HG03558 (cell line): ENCODE results near the gene ZNF79.

ENCODE experiments used
- ATAC-seq: cut with Tn5 transposase; IDR thresholded peaks from one replicate; pipeline ENCODE4 v1.9.1; 2021; ENCODE audit warnings: moderate number of reproducible peaks; ENCODE audit not compliant: unreplicated experiment; ENCODE audit errors: extremely low read depth

Gene ZNF79

DNA sequence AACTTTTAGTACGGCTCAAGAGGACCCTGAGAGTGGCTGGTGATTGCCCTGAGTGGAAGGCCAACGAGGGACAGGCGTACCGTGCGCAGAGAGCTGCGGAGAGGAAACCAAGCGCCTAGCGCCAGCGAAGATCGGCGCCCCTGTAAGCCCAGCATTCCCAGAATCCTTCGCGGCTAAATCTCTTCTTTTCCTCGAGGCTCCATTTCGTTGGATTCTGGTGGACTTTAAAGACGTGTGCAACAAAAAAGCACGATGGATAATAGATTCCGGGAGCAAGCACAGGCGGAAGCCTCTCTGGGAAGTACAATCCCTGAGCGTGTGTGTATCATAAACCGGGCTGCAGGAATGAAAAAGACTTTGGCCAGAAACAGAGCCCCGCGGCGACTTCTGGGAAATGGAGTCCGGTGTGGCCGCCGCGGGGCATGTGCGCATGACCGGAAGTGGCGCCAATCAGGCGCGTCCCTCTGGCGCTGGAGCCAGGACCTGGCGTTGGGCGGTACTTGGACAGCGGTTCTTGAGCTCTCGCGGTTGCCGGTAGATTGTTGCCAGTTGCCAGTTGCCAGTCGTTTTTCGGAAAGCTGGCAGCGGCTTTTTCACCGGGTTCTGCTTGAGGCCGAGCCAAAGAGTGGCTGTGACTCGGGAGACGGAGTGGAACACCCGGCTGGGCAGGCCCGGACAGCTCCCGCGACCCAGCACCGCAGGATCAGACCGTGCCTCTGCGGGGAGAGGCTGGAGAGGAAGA is at the start of gene ZNF79:
Gene ZNF79, plus strand, starts transcription at position 449 of the 742 bp plus-strand sequence. CDS start 406 bp downstream, outside the sequence.
- peak; percentile 53 for ATAC-seq

GRCh38 chr9:127380479-127380878 is 43.7 kb upstream of the ZNF79 start:
- no peak for ATAC-seq

DNA sequence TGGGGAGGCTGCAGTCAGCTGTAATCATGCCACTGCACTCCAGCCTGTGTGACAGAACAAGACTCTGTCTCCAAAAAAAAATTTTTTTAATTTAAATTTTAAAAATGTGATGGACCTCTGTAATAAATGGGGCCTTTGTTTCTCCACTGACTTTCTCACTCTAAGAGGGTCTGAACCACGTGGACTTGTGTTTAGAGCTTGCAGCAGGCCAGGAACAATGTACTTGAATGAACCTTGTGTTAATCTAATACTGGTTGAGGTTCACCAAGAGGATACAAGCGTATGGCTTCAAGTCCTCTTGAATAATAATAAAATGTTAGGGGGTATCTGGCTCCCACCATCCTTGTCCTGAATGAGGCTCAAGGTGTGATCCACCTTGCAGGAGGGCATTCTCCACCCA is 41.6 kb upstream of the ZNF79 start:
- no peak for ATAC-seq

DNA sequence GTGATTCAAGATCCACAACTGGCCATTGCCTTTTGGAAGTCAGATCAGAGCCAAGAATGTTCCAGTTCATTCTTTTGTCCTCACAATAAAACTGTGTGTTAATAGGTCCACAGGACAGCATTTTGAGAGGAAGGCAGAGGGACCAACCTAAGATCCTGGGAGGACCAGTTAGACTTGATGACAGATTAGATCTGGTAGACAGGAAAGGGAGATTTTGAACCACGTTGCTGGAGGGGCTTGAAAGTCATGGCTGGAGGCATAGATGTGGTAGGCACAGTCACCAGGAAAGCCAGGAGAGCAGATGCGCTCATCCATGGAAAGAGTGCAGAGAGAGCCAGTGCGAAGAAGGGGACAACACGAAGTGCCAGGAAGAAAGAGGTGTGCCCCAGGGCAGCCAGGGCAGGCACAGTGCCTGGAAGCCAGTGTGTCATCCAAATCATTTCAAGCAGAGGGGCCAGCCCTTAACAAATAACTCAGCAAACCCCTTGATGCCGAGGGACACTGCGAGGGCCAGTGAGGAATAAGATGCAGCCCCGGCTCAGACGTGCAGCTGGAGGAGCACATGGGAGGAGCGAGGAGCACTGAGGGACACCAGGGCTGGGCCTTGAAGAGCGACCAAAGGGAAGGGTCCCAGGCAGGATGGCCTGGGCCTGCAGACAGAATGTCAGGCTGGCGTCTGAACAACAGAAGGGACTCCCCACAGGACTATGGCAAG is 40.0 kb upstream of the ZNF79 start:
- ATAC-seq: no peak

GRCh38 chr9:127384901-127385300 is 39.3 kb upstream of the ZNF79 start:
- ATAC-seq: no peak

DNA sequence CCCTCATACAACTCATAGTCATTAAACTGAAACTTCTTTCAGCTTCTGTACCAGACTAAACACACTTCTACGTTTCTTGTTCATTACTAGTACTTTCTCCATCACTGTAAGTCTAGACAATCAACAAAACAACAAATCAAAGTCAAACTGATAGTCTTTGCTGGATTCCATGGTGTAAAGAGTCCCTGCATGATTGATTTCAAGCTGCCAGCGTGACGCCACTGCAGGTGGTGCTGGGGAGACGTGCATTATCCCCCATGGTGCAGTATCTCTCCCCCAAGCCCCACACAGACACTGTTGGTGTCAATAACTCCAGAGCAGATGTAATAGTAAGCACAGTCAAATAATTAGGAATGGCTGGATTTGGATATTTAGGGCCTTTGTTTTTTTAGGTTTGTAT is 37.9 kb upstream of the ZNF79 start:
- ATAC-seq: no peak

GRCh38 chr9:127386981-127387380 is 37.2 kb upstream of the ZNF79 start:
- ATAC-seq: no peak

- ATAC-seq: peak; percentile 68
Observed at GRCh38 chr9:127388037-127388855, 35.9 kb upstream of the ZNF79 start.

GRCh38 chr9:127388856-127389238 is 35.3 kb upstream of the ZNF79 start:
- ATAC-seq: no peak

- ATAC-seq: no peak
Observed at GRCh38 chr9:127389381-127390247, 34.6 kb upstream of the ZNF79 start.

DNA sequence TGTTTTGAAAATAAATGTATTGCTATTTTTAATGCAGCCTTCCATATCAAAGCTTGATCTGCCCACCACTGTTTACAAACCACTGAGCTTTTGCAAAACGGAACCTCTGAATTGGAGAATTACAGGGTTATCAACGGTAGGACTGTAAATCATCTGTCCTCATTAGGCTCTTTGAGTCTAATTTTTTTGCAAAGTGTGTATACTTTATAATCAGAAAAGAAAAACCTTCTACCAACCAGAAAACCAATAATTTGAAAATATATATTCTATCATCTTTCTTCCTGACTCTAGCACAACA is 34.0 kb upstream of the ZNF79 start:
- ATAC-seq: no peak

- ATAC-seq: no peak
Observed at GRCh38 chr9:127390563-127390962, 33.6 kb upstream of the ZNF79 start.

- ATAC-seq: no peak
Observed at GRCh38 chr9:127392166-127392565, 32.0 kb upstream of the ZNF79 start.

GRCh38 chr9:127392976-127393375 is 31.2 kb upstream of the ZNF79 start:
- ATAC-seq: no peak

DNA sequence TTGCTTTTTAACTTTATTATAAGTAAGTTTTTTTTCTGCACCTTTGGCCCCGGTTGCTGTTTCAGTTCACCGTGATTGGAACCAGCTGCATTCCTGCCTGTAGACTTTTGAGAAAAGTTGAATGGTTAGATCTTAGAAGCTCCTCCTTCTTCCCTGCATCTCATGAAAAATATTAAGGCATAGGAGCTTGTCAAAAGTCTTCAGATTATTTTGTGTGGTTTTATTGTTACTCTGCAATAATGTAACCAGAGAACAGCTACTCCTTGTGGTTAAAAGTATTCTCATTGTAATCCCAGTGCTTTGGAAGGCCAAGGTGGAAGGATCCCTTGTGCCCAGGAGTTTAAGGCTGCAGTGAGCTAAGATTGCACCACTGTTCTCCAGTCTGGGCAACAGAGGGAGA is 30.5 kb upstream of the ZNF79 start:
- ATAC-seq: no peak

- ATAC-seq: no peak
Observed at GRCh38 chr9:127395497-127396252, 28.5 kb upstream of the ZNF79 start.

DNA sequence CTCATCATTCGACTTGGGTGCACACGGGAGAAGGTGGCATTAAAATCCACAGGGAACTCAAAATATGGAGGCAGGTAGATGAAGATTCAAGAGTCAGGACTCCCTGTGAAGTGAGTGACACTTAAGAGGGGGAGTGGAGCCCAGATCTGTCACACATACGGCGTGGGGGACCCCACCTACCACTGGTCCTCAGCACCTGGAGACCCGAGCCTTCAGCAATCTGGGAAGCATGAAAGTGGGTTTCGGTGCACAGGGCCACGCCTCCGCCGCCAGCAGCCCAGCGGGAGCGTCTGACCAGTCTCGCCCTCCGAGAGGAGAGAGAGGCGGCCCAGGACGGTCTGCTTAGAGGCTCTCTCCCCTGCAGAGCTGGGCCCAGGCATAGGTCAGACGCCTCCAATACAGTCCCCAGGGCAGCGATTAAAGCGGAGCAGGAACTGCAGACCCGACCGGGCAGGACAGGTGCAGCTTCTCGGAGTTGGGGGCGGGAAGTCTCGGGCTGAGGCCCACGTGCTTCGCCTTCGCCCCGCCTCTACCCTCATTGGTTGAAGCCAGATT is 27.9 kb upstream of the ZNF79 start:
- ATAC-seq: no peak

DNA sequence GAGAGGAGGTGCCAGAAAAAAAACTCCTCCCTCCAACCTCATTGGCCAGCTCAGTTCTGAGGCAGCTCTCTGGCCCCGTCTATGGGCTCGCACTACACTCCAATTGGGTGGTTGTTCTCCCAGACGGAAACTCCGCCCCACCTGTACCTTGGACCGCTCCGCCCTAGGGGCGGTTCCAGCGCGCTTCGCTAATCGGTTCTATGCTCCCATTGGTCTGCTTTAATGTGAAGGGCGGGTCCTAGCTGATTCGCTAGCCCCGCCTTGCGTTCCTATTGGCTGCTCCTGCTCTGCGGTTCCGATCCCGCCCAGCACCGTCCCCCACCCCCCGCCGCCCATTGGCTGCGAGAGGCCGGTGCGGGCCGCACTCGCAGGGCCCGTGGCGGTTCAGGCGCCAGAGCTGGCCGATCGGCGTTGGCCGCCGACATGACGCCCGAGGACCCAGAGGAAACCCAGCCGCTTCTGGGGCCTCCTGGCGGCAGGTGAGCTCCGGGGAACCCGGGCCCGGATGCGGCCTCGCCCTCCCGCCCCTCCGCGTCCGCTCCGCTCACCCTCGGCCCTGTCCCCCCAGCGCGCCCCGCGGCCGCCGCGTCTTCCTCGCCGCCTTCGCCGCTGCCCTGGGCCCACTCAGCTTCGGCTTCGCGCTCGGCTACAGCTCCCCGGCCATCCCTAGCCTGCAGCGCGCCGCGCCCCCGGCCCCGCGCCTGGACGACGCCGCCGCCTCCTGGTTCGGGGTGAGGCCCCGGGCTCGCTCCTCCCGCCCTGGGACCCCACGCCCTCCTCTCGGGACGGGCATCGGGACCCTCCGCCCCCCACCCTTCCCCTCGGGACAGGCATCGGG is 27.2 kb upstream of the ZNF79 start, which contains the start of gene SLC2A8:
Gene SLC2A8, plus strand, starts transcription at position 362 of the 838 bp plus-strand sequence. Its CDS starts 62 bp downstream, at position 424.
- peak; percentile 90 for ATAC-seq
